ENCODE measurements around the gene DBF4B. TPM values are rescaled to one million over a fixed set of nuclear protein-coding genes. Genes with fewer than 3 reads are reported as not detected.

DBF4B gene
- total and polyA plus RNA-seq, 2 of the 13 experiments (the other 11 are each of a cell fraction or from before 2014, with no cell fraction given) = 11.7 to 13.2 TPM

DNA sequence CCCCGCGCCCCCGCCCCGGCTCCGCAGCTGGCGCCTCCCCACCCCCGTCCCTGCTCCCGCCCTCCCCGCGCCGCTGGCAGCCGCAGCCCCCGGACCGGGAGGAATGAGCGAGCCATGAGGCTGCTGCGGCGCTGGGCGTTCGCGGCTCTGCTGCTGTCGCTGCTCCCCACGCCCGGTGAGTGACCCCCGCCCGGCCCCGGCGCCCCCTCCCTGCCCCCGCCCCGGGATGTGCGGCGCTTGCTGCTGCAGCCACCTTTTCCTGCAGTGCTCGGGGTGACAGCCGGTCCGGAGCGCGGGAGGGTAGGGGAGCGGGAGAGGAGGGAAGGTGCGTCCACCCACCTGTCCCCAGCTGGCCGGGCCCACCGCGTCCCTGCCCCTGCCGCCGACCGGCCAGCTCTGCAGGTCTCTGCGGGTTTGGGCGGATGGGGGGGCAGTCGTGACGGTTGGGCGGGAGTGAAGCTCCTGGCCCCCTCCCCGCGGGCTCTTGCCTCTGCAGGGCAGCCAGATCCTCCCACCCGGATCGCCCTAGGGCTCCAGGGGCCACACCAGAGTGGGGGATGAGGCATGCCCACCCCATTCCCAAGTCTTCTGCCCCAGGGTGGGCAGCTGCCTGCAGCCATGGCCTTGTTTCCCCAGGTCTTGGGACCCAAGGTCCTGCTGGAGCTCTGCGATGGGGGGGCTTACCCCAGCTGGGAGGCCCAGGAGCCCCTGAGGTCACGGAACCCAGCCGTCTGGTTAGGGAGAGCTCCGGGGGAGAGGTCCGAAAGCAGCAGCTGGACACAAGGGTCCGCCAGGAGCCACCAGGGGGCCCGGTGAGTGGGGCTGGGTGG lies 50.8 kb downstream of the DBF4B start (continued):
- TF ChIP-seq ZFP90 (CRISPR knock-in tag; IDR thresholded peaks at IDR 0.05; ENCODE audit: borderline replicate concordance) (peak; percentile 48; the same call in 1 of the 2 replicates), MATR3 (CRISPR knock-in tag; IDR thresholded peaks at IDR 0.05) (no peak), MAF1 (CRISPR knock-in tag; IDR thresholded peaks at IDR 0.05; ENCODE audit: borderline replicate concordance) (0 out of 2 replicates have a peak, but pooled peaks have one; percentile 49)
- TF ChIP-seq, protein P1, sequence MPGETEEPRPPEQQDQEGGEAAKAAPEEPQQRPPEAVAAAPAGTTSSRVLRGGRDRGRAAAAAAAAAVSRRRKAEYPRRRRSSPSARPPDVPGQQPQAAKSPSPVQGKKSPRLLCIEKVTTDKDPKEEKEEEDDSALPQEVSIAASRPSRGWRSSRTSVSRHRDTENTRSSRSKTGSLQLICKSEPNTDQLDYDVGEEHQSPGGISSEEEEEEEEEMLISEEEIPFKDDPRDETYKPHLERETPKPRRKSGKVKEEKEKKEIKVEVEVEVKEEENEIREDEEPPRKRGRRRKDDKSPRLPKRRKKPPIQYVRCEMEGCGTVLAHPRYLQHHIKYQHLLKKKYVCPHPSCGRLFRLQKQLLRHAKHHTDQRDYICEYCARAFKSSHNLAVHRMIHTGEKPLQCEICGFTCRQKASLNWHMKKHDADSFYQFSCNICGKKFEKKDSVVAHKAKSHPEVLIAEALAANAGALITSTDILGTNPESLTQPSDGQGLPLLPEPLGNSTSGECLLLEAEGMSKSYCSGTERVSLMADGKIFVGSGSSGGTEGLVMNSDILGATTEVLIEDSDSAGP (CRISPR knock-in tag; IDR thresholded peaks at IDR 0.05; ENCODE audit: borderline replicate concordance) = peak; percentile 40; the same call in 1 of the 2 replicates
- TF ChIP-seq, protein P2, sequence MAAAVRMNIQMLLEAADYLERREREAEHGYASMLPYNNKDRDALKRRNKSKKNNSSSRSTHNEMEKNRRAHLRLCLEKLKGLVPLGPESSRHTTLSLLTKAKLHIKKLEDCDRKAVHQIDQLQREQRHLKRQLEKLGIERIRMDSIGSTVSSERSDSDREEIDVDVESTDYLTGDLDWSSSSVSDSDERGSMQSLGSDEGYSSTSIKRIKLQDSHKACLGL (CRISPR knock-in tag; IDR thresholded peaks at IDR 0.05) = 0 out of 2 replicates have a peak, but pooled peaks have one; percentile 31
- TF ChIP-seq, protein P3, sequence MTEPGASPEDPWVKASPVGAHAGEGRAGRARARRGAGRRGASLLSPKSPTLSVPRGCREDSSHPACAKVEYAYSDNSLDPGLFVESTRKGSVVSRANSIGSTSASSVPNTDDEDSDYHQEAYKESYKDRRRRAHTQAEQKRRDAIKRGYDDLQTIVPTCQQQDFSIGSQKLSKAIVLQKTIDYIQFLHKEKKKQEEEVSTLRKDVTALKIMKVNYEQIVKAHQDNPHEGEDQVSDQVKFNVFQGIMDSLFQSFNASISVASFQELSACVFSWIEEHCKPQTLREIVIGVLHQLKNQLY (CRISPR knock-in tag; IDR thresholded peaks at IDR 0.05) = no peak
- TF ChIP-seq, protein P4, sequence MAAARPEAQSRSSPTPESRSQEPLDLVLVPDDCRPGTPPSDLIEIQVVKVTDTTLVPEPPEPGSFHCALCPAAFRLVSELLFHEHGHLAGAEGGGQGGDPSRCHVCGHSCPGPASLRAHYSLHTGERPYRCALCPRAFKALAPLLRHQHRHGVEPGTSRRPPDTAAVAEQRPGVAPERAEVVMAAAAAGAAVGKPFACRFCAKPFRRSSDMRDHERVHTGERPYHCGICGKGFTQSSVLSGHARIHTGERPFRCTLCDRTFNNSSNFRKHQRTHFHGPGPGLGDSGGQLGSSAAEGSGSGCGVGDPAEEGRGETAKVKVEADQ (CRISPR knock-in tag; IDR thresholded peaks at IDR 0.05; ENCODE audit: borderline replicate concordance) = no peak
- TF ChIP-seq, protein P5, sequence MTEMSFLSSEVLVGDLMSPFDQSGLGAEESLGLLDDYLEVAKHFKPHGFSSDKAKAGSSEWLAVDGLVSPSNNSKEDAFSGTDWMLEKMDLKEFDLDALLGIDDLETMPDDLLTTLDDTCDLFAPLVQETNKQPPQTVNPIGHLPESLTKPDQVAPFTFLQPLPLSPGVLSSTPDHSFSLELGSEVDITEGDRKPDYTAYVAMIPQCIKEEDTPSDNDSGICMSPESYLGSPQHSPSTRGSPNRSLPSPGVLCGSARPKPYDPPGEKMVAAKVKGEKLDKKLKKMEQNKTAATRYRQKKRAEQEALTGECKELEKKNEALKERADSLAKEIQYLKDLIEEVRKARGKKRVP (CRISPR knock-in tag; IDR thresholded peaks at IDR 0.05) = no peak

Data from HepG2 (cell line).